SK-N-MC (cell line): ENCODE data around the gene EPN2.

Source experiments
- EZH2 ChIP-seq: fragments of 200-600 bp; sonication (generic); IDR thresholded peaks from one replicate; pipeline ENCODE4 v1.6.1; 2017; ENCODE audit warnings: antibody characterized with exemption
- FOXP2 ChIP-seq: optimal IDR thresholded peaks from 2 replicates; pipeline ENCODE3; 2011; ENCODE audit warnings: mild to moderate bottlenecking, moderate library complexity; ENCODE audit not compliant: insufficient read depth; ENCODE audit errors: extremely low read length, control extremely low read depth
- POLR2AphosphoS5 ChIP-seq: IDR thresholded peaks from 2 replicates; pipeline ENCODE4 v1.6.1; 2012; ENCODE audit warnings: mild to moderate bottlenecking, low read depth, low read length, borderline replicate concordance

DNA sequence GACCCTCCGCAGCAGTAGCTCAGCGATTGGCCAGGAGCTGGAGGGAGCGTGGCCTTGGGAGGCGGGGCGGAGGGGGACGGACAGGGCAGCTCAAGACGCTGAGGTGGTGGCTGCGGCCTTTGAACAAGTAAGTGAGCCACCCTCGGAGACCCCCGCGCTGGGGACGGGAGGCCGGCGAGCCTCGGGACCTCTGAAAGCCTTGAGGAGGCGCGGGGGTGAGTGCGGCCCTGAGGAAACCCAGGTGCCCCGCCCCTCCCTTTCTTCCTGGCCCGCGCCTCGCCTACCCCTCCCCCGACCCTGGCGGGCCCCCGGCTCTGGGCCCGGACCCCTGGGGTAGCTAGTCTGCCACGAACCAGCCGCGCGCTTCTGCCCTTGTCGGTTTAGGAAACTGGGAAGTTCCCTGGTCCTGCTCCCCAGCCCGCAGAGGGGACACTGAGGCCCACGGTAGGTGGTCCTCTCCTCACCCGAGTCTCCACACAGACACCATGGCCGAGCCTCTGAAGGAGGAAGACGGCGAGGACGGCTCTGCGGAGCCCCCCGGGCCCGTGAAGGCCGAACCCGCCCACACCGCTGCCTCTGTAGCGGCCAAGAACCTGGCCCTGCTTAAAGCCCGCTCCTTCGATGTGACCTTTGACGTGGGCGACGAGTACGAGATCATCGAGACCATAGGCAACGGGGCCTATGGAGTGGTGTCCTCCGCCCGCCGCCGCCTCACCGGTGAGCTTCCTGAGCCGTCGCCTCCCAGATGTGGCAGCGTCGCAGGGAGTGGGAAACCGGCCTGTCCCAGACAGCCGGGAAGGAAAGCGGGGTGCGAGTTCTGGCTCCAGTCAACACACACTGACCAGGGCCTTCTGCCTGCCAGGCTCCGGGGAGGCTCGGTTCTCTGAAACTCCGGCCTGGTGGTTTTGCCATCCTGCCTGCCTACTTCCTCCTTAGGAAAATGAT lies 141.5 kb downstream of the EPN2 start, which contains the start of gene MAPK7:
- no peak for TF ChIP-seq POLR2AphosphoS5
- no peak for TF ChIP-seq EZH2
- TF ChIP-seq FOXP2: no peak
